Fibroblast of lung (primary cell): Measurements from ENCODE around the gene ADAMTS10. TPM values are rescaled to one million over a fixed set of nuclear protein-coding genes. Genes with fewer than 3 reads are reported as not detected.
"Not testable (repeated sequence)": the region's sequence is repeated elsewhere in the genome, so short reads cannot be mapped to it uniquely, and the experiment has no call there.

Experiments
- DNase-seq, 2 donors: peaks; one replicate each; pipeline versions ENCODE4 v3.0.0 to v3.0.0-alpha.2; 2010; ENCODE audit warnings: low read depth in 2 of 2
- H2AFZ ChIP-seq: 2 replicates; pipeline ENCODE4 v1.5.1; 2012; ENCODE audit warnings: low read length, control low read depth, inconsistent platforms
- H3K27ac ChIP-seq: 2 replicates; pipeline ENCODE4 v1.5.1; 2011; ENCODE audit warnings: low read length, control low read depth; ENCODE audit not compliant: insufficient read depth
- H3K27me3 ChIP-seq: 2 replicates; pipeline ENCODE4 v1.5.1; 2011; ENCODE audit warnings: mild to moderate bottlenecking, low read length; ENCODE audit not compliant: control insufficient read depth, insufficient read depth
- H3K36me3 ChIP-seq: 2 replicates; pipeline ENCODE4 v1.5.1; 2011; ENCODE audit warnings: low read length; ENCODE audit not compliant: control insufficient read depth, insufficient read depth
- H3K4me1 ChIP-seq: 2 replicates; pipeline ENCODE4 v1.5.1; 2011; ENCODE audit warnings: low read length; ENCODE audit not compliant: control insufficient read depth, insufficient read depth; ENCODE audit errors: extremely low read depth
- H3K4me2 ChIP-seq: 2 replicates; pipeline ENCODE4 v1.5.1; 2011; ENCODE audit warnings: low read length, control low read depth; ENCODE audit not compliant: insufficient read depth; ENCODE audit errors: extremely low read depth
- H3K4me3 ChIP-seq, 4 experiments: fragments of 200-600 bp in 1 of 4; sonication (generic) in 1 of 4; replicated peaks in 1 of 4; 2 replicates each; pipeline ENCODE4 v1.5.1; 2011 to 2016; ENCODE audit warnings: low read length in 4 of 4, low read depth in 3 of 4, mild to moderate bottlenecking in 3 of 4, control low read depth in 2 of 4, inconsistent platforms in 1 of 4, mixed read lengths in 1 of 4; ENCODE audit not compliant: insufficient read depth in 1 of 4; ENCODE audit errors: control extremely low read depth in 1 of 4
- H3K79me2 ChIP-seq: 2 replicates; pipeline ENCODE4 v1.5.1; 2012; ENCODE audit warnings: mild to moderate bottlenecking, low read length, inconsistent platforms; ENCODE audit not compliant: control insufficient read depth, insufficient read depth
- H3K9ac ChIP-seq: 2 replicates; pipeline ENCODE4 v1.5.1; 2011; ENCODE audit warnings: mild to moderate bottlenecking, low read length, control low read depth; ENCODE audit not compliant: insufficient read depth
- H3K9me3 ChIP-seq: 2 replicates; pipeline ENCODE4 v1.5.1; 2012; ENCODE audit warnings: low read depth, low read length; ENCODE audit not compliant: control insufficient read depth, insufficient read depth
- H4K20me1 ChIP-seq: 2 replicates; pipeline ENCODE4 v1.5.1; 2011; ENCODE audit warnings: low read length; ENCODE audit not compliant: control insufficient read depth, insufficient read depth; ENCODE audit errors: extremely low read depth
- CTCF ChIP-seq, 2 donors: IDR thresholded peaks in 1 of 2; conservative IDR thresholded peaks in 1 of 2; 1 replicate in 1 of 2; 2 replicates in 1 of 2; pipeline ENCODE4 v1.5.1; 2011 to 2012; ENCODE audit warnings: low read length in 2 of 2, control low read depth in 1 of 2, inconsistent platforms in 1 of 2, low read depth in 1 of 2, mild to moderate bottlenecking in 1 of 2
- EZH2 ChIP-seq: IDR thresholded peaks from 2 replicates; pipeline ENCODE4 v1.5.1; 2012; ENCODE audit warnings: low read length, control low read depth, mild to moderate bottlenecking; ENCODE audit errors: missing control alignments
- polyA plus RNA-seq, 2 donors: library from polyadenylated mRNA; depleted of rRNA in 1 of 2; stranded (reverse) in 1 of 2; unstranded in 1 of 2; fragments of >200 nt; gene quantifications; 2 replicates each; pipeline ENCODE4 v1.2.1, GENCODE V29; 2011 to 2012; ENCODE audit warnings: missing spikeins in 1 of 2
- total RNA-seq: library from RNA; depleted of rRNA; stranded (reverse); fragments of >200 nt; gene quantifications from 2 replicates; pipeline ENCODE4 v1.2.1, GENCODE V29; 2014

ADAMTS10 gene
- total and polyA plus RNA-seq, 2 donors (not counting 1 experiment from before 2014, with no cell fraction given) = 2.0 to 11.2 TPM

- Histone ChIP-seq H3K9ac (no peak overlapping the region), H3K4me2 (no peak overlapping the region)
- TF ChIP-seq EZH2 (no peak), CTCF (conservative IDR thresholded peaks at IDR 0.05 in 1 of 2, IDR thresholded peaks at IDR 0.05 in 1 of 2; ENCODE audit: low read depth in 1 of 2, low read length in 2 of 2) (no peak)
Measured at GRCh38 chr19:8629184-8629583, 18.7 kb upstream of the ADAMTS10 start.

GRCh38 chr19:8626842-8627241, 16.3 kb upstream of the ADAMTS10 start:
- Histone ChIP-seq H3K4me3 (no peak overlapping the region), H3K27ac (no peak overlapping the region), H2AFZ (no peak overlapping the region), H3K4me1 (no peaks in the 10 kb centered on the region), H3K79me2 (no peaks in the 10 kb centered on the region), H3K9ac (no peak overlapping the region), H3K27me3 (no peaks in the 10 kb centered on the region), H3K36me3 (no peaks in the 10 kb centered on the region), H3K4me2 (no peak overlapping the region), H3K9me3 (no peaks in the 10 kb centered on the region), H4K20me1 (no peaks in the 10 kb centered on the region)
- no peak for DNase-seq
- TF ChIP-seq EZH2 (no peak), CTCF (conservative IDR thresholded peaks at IDR 0.05 in 1 of 2, IDR thresholded peaks at IDR 0.05 in 1 of 2; ENCODE audit: low read depth in 1 of 2, low read length in 2 of 2) (no peak)

More at GRCh38 chr19:8629184-8629583, 18.7 kb upstream of the ADAMTS10 start:
- H4K20me1 ChIP-seq = no peaks in the 10 kb centered on the region
- no peaks in the 10 kb centered on the region for H3K4me1 ChIP-seq
- no peaks in the 10 kb centered on the region for H3K27me3 ChIP-seq
- H3K9me3 ChIP-seq = no peaks in the 10 kb centered on the region
- no peak overlapping the region for H3K27ac ChIP-seq
- H3K4me3 ChIP-seq = no peak overlapping the region
- no peak overlapping the region for H2AFZ ChIP-seq
- no peaks in the 10 kb centered on the region for H3K79me2 ChIP-seq
- no peaks in the 10 kb centered on the region for H3K36me3 ChIP-seq
- no peak for DNase-seq

GRCh38 chr19:8622886-8623285, 12.4 kb upstream of the ADAMTS10 start:
- not testable (repeated sequence) for H3K79me2 ChIP-seq

More at GRCh38 chr19:8622886-8623285, 12.4 kb upstream of the ADAMTS10 start:
- not testable (repeated sequence) for DNase-seq, H3K4me1 ChIP-seq, H3K9ac ChIP-seq, H3K36me3 ChIP-seq, H3K4me2 ChIP-seq, H4K20me1 ChIP-seq, H3K9me3 ChIP-seq, H3K4me3 ChIP-seq, H3K27me3 ChIP-seq, H2AFZ ChIP-seq, H3K27ac ChIP-seq
- peak in 1 of 2 donors; percentile 13 for TF ChIP-seq CTCF (conservative IDR thresholded peaks at IDR 0.05 in 1 of 2, IDR thresholded peaks at IDR 0.05 in 1 of 2; ENCODE audit: low read depth in 1 of 2, low read length in 2 of 2)
